Panc1 (cell line): ENCODE results near the gene PAFAH1B1.

Experiments used
- POLR2AphosphoS5 ChIP-seq: IDR thresholded peaks from 2 replicates; pipeline ENCODE4 v1.6.1; 2012; ENCODE audit warnings: mild to moderate bottlenecking, low read depth, low read length, moderate library complexity
- SIN3A ChIP-seq: IDR thresholded peaks from 2 replicates; pipeline ENCODE4 v1.6.1; 2012; ENCODE audit warnings: low read depth, mild to moderate bottlenecking, low read length, moderate library complexity, borderline replicate concordance; ENCODE audit not compliant: insufficient read depth
- TF ChIP-seq, protein P1 (sequence below): fragments of 450-650 bp; IDR thresholded peaks from 2 replicates; pipeline ENCODE4 v1.5.1; 2017; ENCODE audit warnings: mild to moderate bottlenecking

DNA sequence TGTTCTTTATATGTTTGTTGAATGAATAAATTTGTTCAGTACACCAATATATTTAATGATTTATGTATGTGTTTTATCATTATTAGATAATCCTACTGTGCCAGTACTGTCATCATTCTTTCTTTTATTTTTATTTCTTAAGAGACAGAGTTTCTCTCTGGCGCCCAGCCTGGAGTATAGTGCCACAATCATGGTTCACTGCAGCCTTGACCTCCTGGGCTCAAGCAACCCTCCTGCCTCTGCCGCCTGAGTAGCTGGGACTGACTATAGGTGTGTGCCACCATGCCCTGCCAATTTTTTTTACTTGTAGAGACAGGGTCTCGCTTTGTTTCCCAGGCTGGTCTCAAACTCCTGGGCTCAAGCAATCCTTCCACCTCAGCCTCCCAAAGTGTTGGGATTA, 41.8 kb downstream of the PAFAH1B1 start:
- TF ChIP-seq, protein P1, sequence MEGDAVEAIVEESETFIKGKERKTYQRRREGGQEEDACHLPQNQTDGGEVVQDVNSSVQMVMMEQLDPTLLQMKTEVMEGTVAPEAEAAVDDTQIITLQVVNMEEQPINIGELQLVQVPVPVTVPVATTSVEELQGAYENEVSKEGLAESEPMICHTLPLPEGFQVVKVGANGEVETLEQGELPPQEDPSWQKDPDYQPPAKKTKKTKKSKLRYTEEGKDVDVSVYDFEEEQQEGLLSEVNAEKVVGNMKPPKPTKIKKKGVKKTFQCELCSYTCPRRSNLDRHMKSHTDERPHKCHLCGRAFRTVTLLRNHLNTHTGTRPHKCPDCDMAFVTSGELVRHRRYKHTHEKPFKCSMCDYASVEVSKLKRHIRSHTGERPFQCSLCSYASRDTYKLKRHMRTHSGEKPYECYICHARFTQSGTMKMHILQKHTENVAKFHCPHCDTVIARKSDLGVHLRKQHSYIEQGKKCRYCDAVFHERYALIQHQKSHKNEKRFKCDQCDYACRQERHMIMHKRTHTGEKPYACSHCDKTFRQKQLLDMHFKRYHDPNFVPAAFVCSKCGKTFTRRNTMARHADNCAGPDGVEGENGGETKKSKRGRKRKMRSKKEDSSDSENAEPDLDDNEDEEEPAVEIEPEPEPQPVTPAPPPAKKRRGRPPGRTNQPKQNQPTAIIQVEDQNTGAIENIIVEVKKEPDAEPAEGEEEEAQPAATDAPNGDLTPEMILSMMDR: no peak
- TF ChIP-seq SIN3A (no peak), POLR2AphosphoS5 (no peak)
